H1 (cell line): ENCODE data around the gene WNT8B.

Source experiments
- HDAC2 ChIP-seq, 2 experiments: fragments of 300-600 bp in 1 of 2; sonication (generic) in 1 of 2; IDR thresholded peaks; 2 replicates each; pipeline ENCODE4 v1.6.1; 2011 to 2012; ENCODE audit warnings: low read depth in 2 of 2, low read length in 2 of 2, mild to moderate bottlenecking in 2 of 2, moderate library complexity in 2 of 2, borderline replicate concordance in 1 of 2, inconsistent platforms in 1 of 2
- JUND ChIP-seq: IDR thresholded peaks from 2 replicates; pipeline ENCODE4 v1.6.1; 2011; ENCODE audit warnings: mild to moderate bottlenecking, improper control_type of control experiment, low read length
- RFX5 ChIP-seq: IDR thresholded peaks from 2 replicates; pipeline ENCODE4 v1.6.1; 2011; ENCODE audit warnings: low read depth, low read length, improper control_type of control experiment, borderline replicate concordance
- TF ChIP-seq, protein P1 (sequence below): IDR thresholded peaks from 2 replicates; pipeline ENCODE4 v1.6.1; 2012; ENCODE audit warnings: low read length, inconsistent platforms

- TF ChIP-seq, protein P1, sequence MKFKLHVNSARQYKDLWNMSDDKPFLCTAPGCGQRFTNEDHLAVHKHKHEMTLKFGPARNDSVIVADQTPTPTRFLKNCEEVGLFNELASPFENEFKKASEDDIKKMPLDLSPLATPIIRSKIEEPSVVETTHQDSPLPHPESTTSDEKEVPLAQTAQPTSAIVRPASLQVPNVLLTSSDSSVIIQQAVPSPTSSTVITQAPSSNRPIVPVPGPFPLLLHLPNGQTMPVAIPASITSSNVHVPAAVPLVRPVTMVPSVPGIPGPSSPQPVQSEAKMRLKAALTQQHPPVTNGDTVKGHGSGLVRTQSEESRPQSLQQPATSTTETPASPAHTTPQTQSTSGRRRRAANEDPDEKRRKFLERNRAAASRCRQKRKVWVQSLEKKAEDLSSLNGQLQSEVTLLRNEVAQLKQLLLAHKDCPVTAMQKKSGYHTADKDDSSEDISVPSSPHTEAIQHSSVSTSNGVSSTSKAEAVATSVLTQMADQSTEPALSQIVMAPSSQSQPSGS = no peak
- no peak for TF ChIP-seq JUND
- no peak for TF ChIP-seq RFX5
- TF ChIP-seq HDAC2 (IDR thresholded peaks at IDR 0.05; ENCODE audit: borderline replicate concordance in 1 of 2, low read depth in 2 of 2, low read length in 2 of 2) = no peak
Observed at GRCh38 chr10:100528921-100529474, 66.2 kb downstream of the WNT8B start.
